ENCODE measurements around the gene C9orf43. TPM values are rescaled to one million over a fixed set of nuclear protein-coding genes. Genes with fewer than 3 reads are reported as not detected.
"Not testable (repeated sequence)": the region's sequence is repeated elsewhere in the genome, so short reads cannot be mapped to it uniquely, and the experiment has no call there.

The C9orf43 gene
- total RNA-seq, 1 donor from 2014 or later = 1.3 TPM

GRCh38 chr9:113364951-113365350 lies 45.6 kb upstream of the C9orf43 start:
- Histone ChIP-seq H3F3A (ENCODE audit: low read depth) (no peaks in the 10 kb centered on the region), H3K36me3 (no peaks in the 10 kb centered on the region), H3K27ac (no peak overlapping the region), H4K20me1 (ENCODE audit: low read depth) (no peaks in the 10 kb centered on the region), H2AFZ (replicated peaks) (no peak overlapping the region), H3K4me3 (no peak overlapping the region), H3K9me3 (ENCODE audit: low read depth) (no peaks in the 10 kb centered on the region), H3K79me2 (ENCODE audit: low read depth) (no peaks in the 10 kb centered on the region), H3K27me3 (no peaks in the 10 kb centered on the region), H3K4me1 (no peaks in the 10 kb centered on the region), H3K9ac (no peak overlapping the region), H3K4me2 (no peak overlapping the region)
- Mint-ChIP-seq H3K4me1 (peaks cover 18% of the 10 kb centered on the region), H3K27ac (no peak overlapping the region), H3K9me3 (peaks cover 3% of the 10 kb centered on the region), H3K4me3 (no peak overlapping the region), H3K27me3 (ENCODE audit: insufficient read depth, low read depth) (peaks cover 4% of the 10 kb centered on the region), H3K36me3 (no peaks in the 10 kb centered on the region)
- no peak for DNase-seq (ENCODE audit: low spot score)
- TF ChIP-seq CTCF (IDR thresholded peaks at IDR 0.05) (no peak), EZH2 (IDR thresholded peaks at IDR 0.05) (no peak), EZH2phosphoT487 (IDR thresholded peaks at IDR 0.05) (no peak)

GRCh38 chr9:113365652-113366051 lies 44.9 kb upstream of the C9orf43 start:
- not testable (repeated sequence) for H3K4me2 ChIP-seq; H3K27ac Mint-ChIP-seq; H3K27ac ChIP-seq; H3F3A ChIP-seq (ENCODE audit: low read depth); H3K9ac ChIP-seq; H3K36me3 Mint-ChIP-seq; H3K4me3 Mint-ChIP-seq; H2AFZ ChIP-seq (replicated peaks); H3K4me1 ChIP-seq; H4K20me1 ChIP-seq (ENCODE audit: low read depth); H3K27me3 Mint-ChIP-seq (ENCODE audit: insufficient read depth, low read depth); DNase-seq (ENCODE audit: low spot score); H3K79me2 ChIP-seq (ENCODE audit: low read depth); H3K9me3 Mint-ChIP-seq; H3K4me3 ChIP-seq; H3K9me3 ChIP-seq (ENCODE audit: low read depth); H3K27me3 ChIP-seq; H3K36me3 ChIP-seq
- H3K4me1 Mint-ChIP-seq = peaks cover 18% of the 10 kb centered on the region

- no peak for DNase-seq (ENCODE audit: low spot score)
- no peaks in the 10 kb centered on the region for H3F3A ChIP-seq (ENCODE audit: low read depth)
- no peak overlapping the region for H3K4me3 Mint-ChIP-seq
- H3K36me3 Mint-ChIP-seq = no peaks in the 10 kb centered on the region
- peaks cover 3% of the 10 kb centered on the region for H3K4me1 Mint-ChIP-seq
- H3K27ac Mint-ChIP-seq = peak overlapping the region; percentile 85
- no peak overlapping the region for H3K27ac ChIP-seq
- no peaks in the 10 kb centered on the region for H3K9me3 Mint-ChIP-seq
- H3K27me3 Mint-ChIP-seq (ENCODE audit: insufficient read depth, low read depth) = peaks cover 7% of the 10 kb centered on the region
- no peaks in the 10 kb centered on the region for H3K9me3 ChIP-seq (ENCODE audit: low read depth)
- H3K4me2 ChIP-seq = no peak overlapping the region
- no peak overlapping the region for H3K9ac ChIP-seq
- H3K79me2 ChIP-seq (ENCODE audit: low read depth) = no peaks in the 10 kb centered on the region
- no peak overlapping the region for H2AFZ ChIP-seq (replicated peaks)
- no peaks in the 10 kb centered on the region for H4K20me1 ChIP-seq (ENCODE audit: low read depth)
- H3K27me3 ChIP-seq = no peaks in the 10 kb centered on the region
- no peaks in the 10 kb centered on the region for H3K4me1 ChIP-seq
- no peak overlapping the region for H3K4me3 ChIP-seq
- TF ChIP-seq EZH2phosphoT487 (IDR thresholded peaks at IDR 0.05) (no peak), EZH2 (IDR thresholded peaks at IDR 0.05) (no peak), CTCF (IDR thresholded peaks at IDR 0.05) (no peak)
- H3K36me3 ChIP-seq = no peaks in the 10 kb centered on the region
These were observed 42.1 kb upstream of the C9orf43 start for GRCh38 chr9:113368348-113368981.

GRCh38 chr9:113368982-113369854 lies 41.3 kb upstream of the C9orf43 start:
- H3K27ac Mint-ChIP-seq = no peak overlapping the region
- TF ChIP-seq EZH2phosphoT487 (IDR thresholded peaks at IDR 0.05) = no peak
- TF ChIP-seq EZH2 (IDR thresholded peaks at IDR 0.05) = no peak
- no peak for TF ChIP-seq CTCF (IDR thresholded peaks at IDR 0.05)
- no peaks in the 10 kb centered on the region for H3K4me1 ChIP-seq

More at GRCh38 chr9:113368982-113369854, 41.3 kb upstream of the C9orf43 start:
- H3K4me3 Mint-ChIP-seq = no peak overlapping the region
- H3K79me2 ChIP-seq (ENCODE audit: low read depth) = no peaks in the 10 kb centered on the region
- no peaks in the 10 kb centered on the region for H3K36me3 ChIP-seq
- H3K4me2 ChIP-seq = no peak overlapping the region
- no peak overlapping the region for H3K4me3 ChIP-seq
- H2AFZ ChIP-seq (replicated peaks) = no peak overlapping the region
- DNase-seq (ENCODE audit: low spot score) = no peak
- H3K9ac ChIP-seq = no peak overlapping the region
- no peaks in the 10 kb centered on the region for H3F3A ChIP-seq (ENCODE audit: low read depth)
- H3K27me3 ChIP-seq = no peaks in the 10 kb centered on the region
- peaks cover 2% of the 10 kb centered on the region for H3K4me1 Mint-ChIP-seq
- no peaks in the 10 kb centered on the region for H4K20me1 ChIP-seq (ENCODE audit: low read depth)
- no peaks in the 10 kb centered on the region for H3K9me3 ChIP-seq (ENCODE audit: low read depth)
- H3K27ac ChIP-seq = no peak overlapping the region
- no peaks in the 10 kb centered on the region for H3K9me3 Mint-ChIP-seq
- H3K27me3 Mint-ChIP-seq (ENCODE audit: insufficient read depth, low read depth) = peaks cover 7% of the 10 kb centered on the region
- H3K36me3 Mint-ChIP-seq = no peaks in the 10 kb centered on the region
